ENCODE results near the gene FOXP1. TPM values are rescaled to one million over a fixed set of nuclear protein-coding genes. Genes with fewer than 3 reads are reported as not detected.

Gene FOXP1
- total and polyA plus RNA-seq, 3 experiments from 2014 or later: 142 to 185 (median 147) TPM

GRCh38 chr3:71451812-71452211, 131.7 kb downstream of the FOXP1 start:
- no peaks in the 10 kb centered on the region for H3K27me3 Mint-ChIP-seq
- ChIA-PET POLR2A (interaction anchor here (0.6 kb wide), 1 partner anchor 320 kb away, joined by 7 read pairs; no protein-coding TSS in a partner anchor), CTCF (interaction anchor here (1.0 kb wide), 1 partner anchor 60 kb away, joined by 5 read pairs; no protein-coding TSS in a partner anchor)
- no peak for DNase-seq
- peak overlapping the region in 5 of 7 donors; percentile 5 to 64 (median 49) for H3K4me3 Mint-ChIP-seq
- H3K4me1 Mint-ChIP-seq: peaks cover 93 to 100% (median 100%) of the 10 kb centered on the region in 3 donors
- H3K4me3 ChIP-seq (ENCODE audit: low read length): peak overlapping the region; percentile 21
- no peak overlapping the region for H3K27ac ChIP-seq (ENCODE audit: low read depth, low read length)
- H3K36me3 Mint-ChIP-seq: peaks cover 2 to 16% (median 5%) of the 10 kb centered on the region in 3 donors
- H3K9me3 Mint-ChIP-seq: no peaks in the 10 kb centered on the region
- H3K27ac Mint-ChIP-seq: peak overlapping the region in 7 of 8 donors; percentile 4 to 97 (median 89)
- no peaks in the 10 kb centered on the region for H3K9me3 ChIP-seq (ENCODE audit: low read length)
- no peaks in the 10 kb centered on the region for H3K36me3 ChIP-seq (ENCODE audit: insufficient read depth, low read length)
- no peaks in the 10 kb centered on the region for H3K27me3 ChIP-seq (ENCODE audit: insufficient read depth, low read length, poor library complexity, severe bottlenecking)
- H3K4me1 ChIP-seq (ENCODE audit: insufficient read depth, low read length): peaks cover 100% of the 10 kb centered on the region

- CTCF ChIA-PET: interaction anchor here (0.6 to 1.0 kb wide), 2 partner anchors 61 to 299 kb away, joined by 3 to 5 read pairs; no protein-coding TSS in a partner anchor
- DNase-seq: peak in 1 of 5 donors; percentile 65
Observed at GRCh38 chr3:71451060-71451459, 132.5 kb downstream of the FOXP1 start.

GRCh38 chr3:71450162-71450561, 133.4 kb downstream of the FOXP1 start:
- Mint-ChIP-seq H3K4me1 (peaks cover 90 to 100% (median 100%) of the 10 kb centered on the region in 3 donors), H3K36me3 (peaks cover 4 to 18% (median 5%) of the 10 kb centered on the region in 3 donors), H3K9me3 (no peaks in the 10 kb centered on the region), H3K27me3 (peaks cover 0 to 2% of the 10 kb centered on the region in 2 donors), H3K27ac (peak overlapping the region in 6 of 8 donors; percentile 12 to 64 (median 45)), H3K4me3 (peak overlapping the region in 2 of 7 donors; percentile 2 to 12)
- Histone ChIP-seq H3K4me3 (ENCODE audit: low read length) (no peak overlapping the region), H3K27me3 (ENCODE audit: insufficient read depth, low read length, poor library complexity, severe bottlenecking) (no peaks in the 10 kb centered on the region), H3K4me1 (ENCODE audit: insufficient read depth, low read length) (peaks cover 99% of the 10 kb centered on the region), H3K27ac (ENCODE audit: low read depth, low read length) (no peak overlapping the region), H3K9me3 (ENCODE audit: low read length) (no peaks in the 10 kb centered on the region), H3K36me3 (ENCODE audit: insufficient read depth, low read length) (no peaks in the 10 kb centered on the region)
- ChIA-PET POLR2A (no interaction called here), CTCF (no interaction called here)
- DNase-seq: no peak

More at GRCh38 chr3:71451060-71451459, 132.5 kb downstream of the FOXP1 start:
- Histone ChIP-seq H3K36me3 (ENCODE audit: insufficient read depth, low read length) (no peaks in the 10 kb centered on the region), H3K4me3 (ENCODE audit: low read length) (peak overlapping the region; percentile 21), H3K27ac (ENCODE audit: low read depth, low read length) (no peak overlapping the region), H3K9me3 (ENCODE audit: low read length) (no peaks in the 10 kb centered on the region), H3K4me1 (ENCODE audit: insufficient read depth, low read length) (peaks cover 100% of the 10 kb centered on the region), H3K27me3 (ENCODE audit: insufficient read depth, low read length, poor library complexity, severe bottlenecking) (no peaks in the 10 kb centered on the region)
- Mint-ChIP-seq H3K4me1 (peaks cover 93 to 100% (median 100%) of the 10 kb centered on the region in 3 donors), H3K27ac (peak overlapping the region; percentile 76 to 97 (median 86)), H3K27me3 (no peaks in the 10 kb centered on the region), H3K4me3 (peak overlapping the region in 6 of 7 donors; percentile 44 to 77 (median 56)), H3K9me3 (no peaks in the 10 kb centered on the region), H3K36me3 (peaks cover 4 to 18% (median 5%) of the 10 kb centered on the region in 3 donors)
- POLR2A ChIA-PET: no interaction called here

GRCh38 chr3:71447803-71448202, 135.7 kb downstream of the FOXP1 start:
- H3K27ac Mint-ChIP-seq: peak overlapping the region; percentile 88 to 99 (median 91)
- H3K36me3 Mint-ChIP-seq: peaks cover 4 to 18% (median 5%) of the 10 kb centered on the region in 3 donors
- no peak overlapping the region for H3K27ac ChIP-seq (ENCODE audit: low read depth, low read length)
- H3K36me3 ChIP-seq (ENCODE audit: insufficient read depth, low read length): no peaks in the 10 kb centered on the region
- peaks cover 0 to 2% of the 10 kb centered on the region in 2 donors for H3K27me3 Mint-ChIP-seq
- ChIA-PET CTCF (no interaction called here), POLR2A (no interaction called here)
- H3K27me3 ChIP-seq (ENCODE audit: insufficient read depth, low read length, poor library complexity, severe bottlenecking): no peaks in the 10 kb centered on the region
- no peaks in the 10 kb centered on the region for H3K9me3 Mint-ChIP-seq
- peak overlapping the region; percentile 7 for H3K4me3 ChIP-seq (ENCODE audit: low read length)
- no peak for DNase-seq
- H3K9me3 ChIP-seq (ENCODE audit: low read length): no peaks in the 10 kb centered on the region
- peak overlapping the region in 3 of 7 donors; percentile 23 to 36 (median 28) for H3K4me3 Mint-ChIP-seq
- H3K4me1 Mint-ChIP-seq: peaks cover 91 to 100% (median 100%) of the 10 kb centered on the region in 3 donors
- peaks cover 99% of the 10 kb centered on the region for H3K4me1 ChIP-seq (ENCODE audit: insufficient read depth, low read length)

DNA sequence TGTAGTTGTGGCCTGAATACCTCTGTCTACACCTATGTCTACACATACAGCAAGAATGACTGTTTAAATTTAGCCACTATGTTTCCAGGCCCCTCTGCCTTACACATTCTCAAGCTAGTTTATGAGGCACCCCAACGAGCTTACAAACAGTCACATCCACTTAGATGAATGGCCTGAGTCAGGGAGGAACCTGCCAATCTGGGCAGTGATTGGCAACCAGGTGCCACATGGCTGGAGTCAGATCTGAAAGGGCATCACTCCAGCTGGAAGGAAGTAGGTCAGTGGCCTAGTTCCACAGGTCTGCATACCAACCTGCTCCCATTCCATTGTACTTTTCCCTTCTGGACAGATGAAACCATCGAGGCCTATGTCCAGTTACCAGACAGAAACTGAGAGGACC, 136.3 kb downstream of the FOXP1 start:
- ChIA-PET CTCF (no interaction called here), POLR2A (no interaction called here)
- no peaks in the 10 kb centered on the region for H3K27me3 ChIP-seq (ENCODE audit: insufficient read depth, low read length, poor library complexity, severe bottlenecking)
- H3K4me3 ChIP-seq (ENCODE audit: low read length): peak overlapping the region; percentile 35
- H3K27ac ChIP-seq (ENCODE audit: low read depth, low read length): no peak overlapping the region
- Mint-ChIP-seq H3K4me3 (peak overlapping the region in 5 of 7 donors; percentile 26 to 57 (median 48)), H3K36me3 (peaks cover 5 to 18% (median 8%) of the 10 kb centered on the region in 3 donors), H3K4me1 (peaks cover 90 to 99% (median 99%) of the 10 kb centered on the region in 3 donors), H3K9me3 (no peaks in the 10 kb centered on the region), H3K27me3 (peaks cover 0 to 2% of the 10 kb centered on the region in 2 donors), H3K27ac (peak overlapping the region; percentile 86 to 99 (median 91))
- H3K4me1 ChIP-seq (ENCODE audit: insufficient read depth, low read length): peaks cover 99% of the 10 kb centered on the region
- H3K9me3 ChIP-seq (ENCODE audit: low read length): no peaks in the 10 kb centered on the region
- no peak for DNase-seq
- H3K36me3 ChIP-seq (ENCODE audit: insufficient read depth, low read length): no peaks in the 10 kb centered on the region

DNA sequence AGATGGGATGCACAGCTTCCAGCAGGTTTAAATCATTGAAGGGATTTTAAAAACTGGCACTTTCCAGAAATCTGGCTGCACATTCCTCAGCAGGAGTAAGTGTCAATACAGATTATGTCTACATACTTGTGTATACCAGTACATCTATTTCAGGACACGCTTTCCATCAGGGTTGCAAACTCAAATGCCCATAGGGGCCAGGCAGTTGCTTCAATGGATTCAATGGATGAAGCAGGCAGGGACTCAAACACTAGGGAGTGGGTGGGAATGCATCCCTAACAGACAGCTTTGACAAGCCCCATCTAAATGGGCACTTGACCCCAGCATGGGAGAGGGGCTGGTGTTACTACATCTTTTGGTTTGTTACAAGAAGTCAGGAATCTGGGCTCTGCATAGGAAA, 136.8 kb downstream of the FOXP1 start:
- ChIA-PET CTCF (no interaction called here), POLR2A (interaction anchor here (1.5 kb wide), 1 partner anchor 13 kb away, joined by 4 read pairs; no protein-coding TSS in a partner anchor)
- peak overlapping the region; percentile 35 for H3K4me3 ChIP-seq (ENCODE audit: low read length)
- Mint-ChIP-seq H3K9me3 (no peaks in the 10 kb centered on the region), H3K36me3 (peaks cover 5 to 18% (median 8%) of the 10 kb centered on the region in 3 donors), H3K27me3 (peaks cover 0 to 2% of the 10 kb centered on the region in 2 donors), H3K4me3 (peak overlapping the region in 5 of 7 donors; percentile 36 to 57 (median 48)), H3K27ac (peak overlapping the region; percentile 86 to 99 (median 91)), H3K4me1 (peaks cover 90 to 99% (median 99%) of the 10 kb centered on the region in 3 donors)
- H3K27ac ChIP-seq (ENCODE audit: low read depth, low read length): no peak overlapping the region
- no peak for DNase-seq
- H3K4me1 ChIP-seq (ENCODE audit: insufficient read depth, low read length): peaks cover 99% of the 10 kb centered on the region
- no peaks in the 10 kb centered on the region for H3K9me3 ChIP-seq (ENCODE audit: low read length)
- no peaks in the 10 kb centered on the region for H3K27me3 ChIP-seq (ENCODE audit: insufficient read depth, low read length, poor library complexity, severe bottlenecking)
- H3K36me3 ChIP-seq (ENCODE audit: insufficient read depth, low read length): no peaks in the 10 kb centered on the region

- Histone ChIP-seq H3K4me3 (ENCODE audit: low read length) (no peak overlapping the region), H3K27ac (ENCODE audit: low read depth, low read length) (no peak overlapping the region), H3K36me3 (ENCODE audit: insufficient read depth, low read length) (no peaks in the 10 kb centered on the region), H3K4me1 (ENCODE audit: insufficient read depth, low read length) (peaks cover 99% of the 10 kb centered on the region), H3K9me3 (ENCODE audit: low read length) (no peaks in the 10 kb centered on the region), H3K27me3 (ENCODE audit: insufficient read depth, low read length, poor library complexity, severe bottlenecking) (no peaks in the 10 kb centered on the region)
- Mint-ChIP-seq H3K36me3 (peaks cover 5 to 18% (median 8%) of the 10 kb centered on the region in 3 donors), H3K4me1 (peaks cover 90 to 99% (median 99%) of the 10 kb centered on the region in 3 donors), H3K27me3 (peaks cover 0 to 2% of the 10 kb centered on the region in 2 donors), H3K4me3 (peak overlapping the region in 4 of 7 donors; percentile 7 to 36 (median 26)), H3K9me3 (no peaks in the 10 kb centered on the region), H3K27ac (peak overlapping the region; percentile 88 to 99 (median 93))
- CTCF ChIA-PET: interaction anchor here (2.1 kb wide), 1 partner anchor 24 kb away, joined by 7 read pairs; no protein-coding TSS in a partner anchor
- POLR2A ChIA-PET: interaction anchor here (0.7 to 1.5 kb wide), 2 partner anchors 10 to 14 kb away, joined by 4 read pairs; no protein-coding TSS in a partner anchor
- DNase-seq: no peak
Observed at GRCh38 chr3:71446260-71446659, 137.3 kb downstream of the FOXP1 start.

DNA sequence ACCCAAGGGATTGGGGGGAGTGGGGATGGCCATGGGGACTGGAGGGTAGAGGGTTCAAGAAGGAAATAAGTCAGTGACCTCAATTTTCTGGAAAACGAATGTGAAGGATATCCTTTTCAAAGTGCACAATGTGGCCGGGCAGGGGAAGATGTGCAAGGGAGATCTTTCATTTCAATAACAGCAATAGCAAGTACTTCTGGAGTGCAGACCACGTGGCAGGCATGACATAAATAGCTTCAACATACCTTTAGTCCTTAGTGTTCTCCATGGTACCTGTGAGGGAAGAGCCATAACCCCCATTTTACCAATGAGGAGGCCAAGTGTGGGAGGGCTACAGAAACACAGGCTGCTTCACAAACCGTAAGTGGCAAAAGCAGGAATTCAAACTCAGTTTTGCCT, 138.7 kb downstream of the FOXP1 start:
- Histone ChIP-seq H3K36me3 (ENCODE audit: insufficient read depth, low read length) (no peaks in the 10 kb centered on the region), H3K4me1 (ENCODE audit: insufficient read depth, low read length) (peaks cover 99% of the 10 kb centered on the region), H3K27ac (ENCODE audit: low read depth, low read length) (peak overlapping the region; percentile 58), H3K9me3 (ENCODE audit: low read length) (no peaks in the 10 kb centered on the region), H3K4me3 (ENCODE audit: low read length) (peak overlapping the region; percentile 24), H3K27me3 (ENCODE audit: insufficient read depth, low read length, poor library complexity, severe bottlenecking) (no peaks in the 10 kb centered on the region)
- CTCF ChIA-PET: interaction anchor here (0.9 to 2.4 kb wide), 7 partner anchors 9 to 46 kb away, joined by 3 to 8 read pairs (median 5); no protein-coding TSS in a partner anchor
- peak overlapping the region; percentile 63 to 82 (median 73) for H3K4me3 Mint-ChIP-seq
- H3K36me3 Mint-ChIP-seq: peaks cover 5 to 14% (median 8%) of the 10 kb centered on the region in 3 donors
- H3K9me3 Mint-ChIP-seq: no peaks in the 10 kb centered on the region
- peaks cover 0 to 2% of the 10 kb centered on the region in 2 donors for H3K27me3 Mint-ChIP-seq
- H3K4me1 Mint-ChIP-seq: peaks cover 90 to 99% (median 99%) of the 10 kb centered on the region in 3 donors
- DNase-seq: no peak
- POLR2A ChIA-PET: interaction anchor here (0.6 to 1.3 kb wide), 5 partner anchors 10 to 380 kb away, joined by 3 to 7 read pairs (median 3); no protein-coding TSS in a partner anchor
- peak overlapping the region; percentile 92 to 99 (median 98) for H3K27ac Mint-ChIP-seq

Measured in CD8-positive, alpha-beta memory T cell (primary cell).